GM06990 (cell line): ENCODE measurements around the gene FUT1.

Experiments
- DNase-seq: peaks from one replicate; pipeline ENCODE4 v3.0.0-alpha.2; 2011; ENCODE audit not compliant: insufficient read length; ENCODE audit errors: extremely low read depth
- H3K27me3 ChIP-seq: replicated peaks from 2 replicates; pipeline ENCODE4 v1.6.0; 2011; ENCODE audit warnings: low read length; ENCODE audit not compliant: control insufficient read depth, insufficient read depth
- H3K36me3 ChIP-seq: 2 replicates; pipeline ENCODE4 v1.5.1; 2011; ENCODE audit warnings: low read length; ENCODE audit not compliant: control insufficient read depth, insufficient read depth
- H3K4me3 ChIP-seq: replicated peaks from 2 replicates; pipeline ENCODE4 v1.5.1; 2011; ENCODE audit warnings: low read depth, mild to moderate bottlenecking, control low read depth, low read length
- TF ChIP-seq, protein P1 (sequence below): IDR thresholded peaks from 2 replicates; pipeline ENCODE4 v1.5.1; 2011; ENCODE audit warnings: low read length, control low read depth, mild to moderate bottlenecking, inconsistent platforms; ENCODE audit not compliant: insufficient read depth, poor library complexity, severe bottlenecking

The FUT1 gene

DNA sequence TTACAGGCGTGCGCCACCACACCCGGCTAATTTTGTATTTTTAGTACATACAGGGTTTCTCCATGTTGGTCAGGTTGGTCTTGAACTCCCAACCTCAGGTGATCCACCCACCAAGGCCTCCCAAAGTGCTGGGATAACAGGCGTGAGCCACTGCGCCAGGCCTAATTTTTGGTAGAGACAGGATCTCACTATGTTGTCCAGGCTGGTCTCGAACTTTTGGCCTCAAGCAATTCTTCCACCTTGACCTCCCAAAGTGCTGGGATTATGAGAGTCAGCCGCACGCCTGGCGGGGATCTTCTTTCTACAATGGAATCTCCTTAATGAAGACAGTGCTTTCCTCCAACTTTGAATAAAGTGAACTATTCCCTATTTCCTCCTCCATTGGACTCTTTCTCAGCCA, 17.8 kb downstream of the FUT1 start:
- no peak for DNase-seq
- Histone ChIP-seq H3K27me3 (no peaks in the 10 kb centered on the region), H3K4me3 (no peak overlapping the region), H3K36me3 (no peaks in the 10 kb centered on the region)
- TF ChIP-seq, protein P1, sequence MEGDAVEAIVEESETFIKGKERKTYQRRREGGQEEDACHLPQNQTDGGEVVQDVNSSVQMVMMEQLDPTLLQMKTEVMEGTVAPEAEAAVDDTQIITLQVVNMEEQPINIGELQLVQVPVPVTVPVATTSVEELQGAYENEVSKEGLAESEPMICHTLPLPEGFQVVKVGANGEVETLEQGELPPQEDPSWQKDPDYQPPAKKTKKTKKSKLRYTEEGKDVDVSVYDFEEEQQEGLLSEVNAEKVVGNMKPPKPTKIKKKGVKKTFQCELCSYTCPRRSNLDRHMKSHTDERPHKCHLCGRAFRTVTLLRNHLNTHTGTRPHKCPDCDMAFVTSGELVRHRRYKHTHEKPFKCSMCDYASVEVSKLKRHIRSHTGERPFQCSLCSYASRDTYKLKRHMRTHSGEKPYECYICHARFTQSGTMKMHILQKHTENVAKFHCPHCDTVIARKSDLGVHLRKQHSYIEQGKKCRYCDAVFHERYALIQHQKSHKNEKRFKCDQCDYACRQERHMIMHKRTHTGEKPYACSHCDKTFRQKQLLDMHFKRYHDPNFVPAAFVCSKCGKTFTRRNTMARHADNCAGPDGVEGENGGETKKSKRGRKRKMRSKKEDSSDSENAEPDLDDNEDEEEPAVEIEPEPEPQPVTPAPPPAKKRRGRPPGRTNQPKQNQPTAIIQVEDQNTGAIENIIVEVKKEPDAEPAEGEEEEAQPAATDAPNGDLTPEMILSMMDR: no peak

- Histone ChIP-seq H3K27me3 (no peaks in the 10 kb centered on the region), H3K4me3 (no peak overlapping the region), H3K36me3 (no peaks in the 10 kb centered on the region)
- no peak for DNase-seq
- TF ChIP-seq, protein P1: no peak
Observed at GRCh38 chr19:48731452-48731851, 21.0 kb downstream of the FUT1 start.

- Histone ChIP-seq H3K4me3 (no peak overlapping the region), H3K36me3 (no peaks in the 10 kb centered on the region), H3K27me3 (no peaks in the 10 kb centered on the region)
- TF ChIP-seq, protein P1: no peak
- DNase-seq: no peak
Observed at GRCh38 chr19:48728911-48729664, 23.4 kb downstream of the FUT1 start.

GRCh38 chr19:48726556-48726955, 25.9 kb downstream of the FUT1 start:
- TF ChIP-seq, protein P1: no peak
- Histone ChIP-seq H3K36me3 (no peaks in the 10 kb centered on the region), H3K27me3 (no peaks in the 10 kb centered on the region), H3K4me3 (no peak overlapping the region)
- DNase-seq: no peak

DNA sequence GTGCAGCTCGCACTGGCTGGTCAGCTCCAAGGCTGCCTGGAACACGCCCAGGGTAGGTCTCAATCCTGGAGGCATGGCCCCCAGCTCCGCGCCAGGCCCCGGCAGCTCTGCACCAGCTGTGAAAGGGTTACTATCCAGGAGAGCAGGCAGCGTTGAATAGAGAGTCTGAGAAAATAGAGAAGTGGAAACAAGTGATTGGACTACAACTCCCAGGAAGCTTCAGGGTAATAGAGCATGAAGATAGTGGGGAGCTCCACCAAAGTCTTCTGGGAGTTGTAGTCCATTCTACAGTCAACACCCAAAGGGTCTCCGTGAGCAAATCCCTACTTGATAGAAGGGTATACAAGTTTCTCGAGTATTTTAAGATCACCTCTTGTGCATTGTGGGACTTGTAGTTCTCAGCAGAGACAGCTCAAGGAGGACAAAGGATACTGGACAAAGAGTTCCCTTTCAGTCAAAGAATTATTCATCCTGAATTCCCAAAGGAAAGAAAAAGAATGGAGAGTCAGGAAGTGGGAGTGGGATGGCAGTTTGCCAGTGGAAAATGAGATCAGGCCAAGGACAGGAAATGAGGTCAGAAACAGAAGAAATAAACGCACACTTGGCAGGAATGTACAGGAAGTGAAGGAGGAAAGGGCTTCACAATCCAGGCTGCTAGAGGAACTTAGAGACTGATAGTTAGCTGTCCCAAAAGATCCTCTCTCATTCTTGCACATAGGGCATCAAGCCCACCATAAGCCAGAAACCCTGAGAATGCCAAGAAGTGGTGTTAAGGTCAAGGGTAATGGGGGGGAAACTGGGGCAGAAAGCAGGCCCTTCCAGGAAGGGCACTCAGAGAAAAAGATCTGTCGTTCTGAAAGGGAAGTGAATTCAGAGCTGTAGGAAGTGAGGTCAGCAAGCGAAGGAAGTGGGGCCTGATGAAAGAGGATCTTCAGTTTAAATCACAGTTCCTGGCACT, 27.4 kb downstream of the FUT1 start:
- no peak overlapping the region for H3K4me3 ChIP-seq
- TF ChIP-seq, protein P1: no peak
- DNase-seq: no peak
- no peaks in the 10 kb centered on the region for H3K36me3 ChIP-seq
- H3K27me3 ChIP-seq: no peaks in the 10 kb centered on the region
